ENCODE data around the gene HOXB4. TPM values are rescaled to one million over a fixed set of nuclear protein-coding genes. Genes with fewer than 3 reads are reported as not detected.

Gene HOXB4
- total and polyA plus RNA-seq, 10 of the 15 experiments (the other 5 are each of a cell fraction or from before 2014, with no cell fraction given) = 0.35 to 5.8 (median 3.0) TPM

DNA sequence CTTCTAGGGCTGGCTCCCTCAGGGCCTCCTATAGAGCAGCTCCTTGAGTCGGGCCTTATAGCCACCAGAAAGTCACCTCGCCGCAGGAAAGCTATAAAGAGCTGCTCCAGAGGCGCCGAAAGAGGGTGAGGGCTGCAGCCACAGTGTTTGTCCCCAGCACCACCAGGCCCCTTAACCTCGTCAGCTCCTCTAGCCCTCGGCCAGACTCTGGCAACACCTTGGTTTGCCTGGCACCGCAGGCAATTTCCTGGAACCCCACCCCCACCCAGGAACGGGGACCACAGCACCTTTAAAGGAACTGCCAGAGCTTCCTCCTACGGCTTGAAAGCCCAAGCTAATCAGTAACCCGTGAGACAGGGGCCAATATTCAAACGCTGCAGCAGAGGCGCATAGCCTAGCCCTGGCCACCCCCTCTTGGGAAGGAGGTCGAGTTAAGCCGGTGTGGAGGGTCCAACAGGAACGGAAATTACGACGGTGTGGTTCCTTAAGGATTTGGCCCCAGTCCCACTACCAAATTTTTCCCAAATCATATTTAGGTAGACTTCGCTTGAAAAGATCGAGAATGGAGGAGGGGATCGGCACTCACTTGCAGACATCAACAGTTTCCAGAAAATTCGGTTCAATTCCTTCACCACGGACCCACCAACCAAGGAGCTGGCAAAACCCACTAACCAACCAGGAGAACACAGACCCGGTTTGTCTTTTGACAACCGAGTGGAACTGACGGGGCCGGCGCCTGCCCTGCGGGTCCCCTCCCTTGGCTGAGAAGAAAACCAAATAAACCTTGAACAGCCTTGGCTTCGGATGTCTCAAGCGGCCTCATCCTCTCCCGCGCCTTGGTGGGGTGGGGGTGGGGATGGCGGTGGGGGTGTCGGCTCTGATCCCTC is 23.6 kb upstream of the HOXB4 start:
- intact Hi-C loops (cut with micrococcal nuclease; ENCODE audit: unreplicated experiment) (no loop called here), in situ Hi-C loops (cut with MboI) (no loop called here)
- POLR2A ChIA-PET = interaction anchor here (0.6 to 1.7 kb wide), 5 partner anchors 8 to 488 kb away, joined by 3 to 11 read pairs (median 7); partner anchors contain the start of gene HOXB5
- no peak for FAIRE-seq
- Histone ChIP-seq H3K27me3 (replicated peaks in 1 of 2; ENCODE audit: control insufficient read depth in 2 of 2, insufficient read depth in 2 of 2, low read length in 1 of 2) (peaks cover 16 to 38% of the 10 kb centered on the region in 2 experiments), H4K20me1 (ENCODE audit: control insufficient read depth, insufficient read depth) (no peaks in the 10 kb centered on the region), H2AFZ (ENCODE audit: control insufficient read depth, low read depth, low read length) (no peak overlapping the region), H3K9ac (ENCODE audit: control insufficient read depth, insufficient read depth, low read length) (no peak overlapping the region), H3K79me2 (ENCODE audit: control insufficient read depth, insufficient read depth, low read length) (no peaks in the 10 kb centered on the region), H3K9me3 (replicated peaks; ENCODE audit: control insufficient read depth, insufficient read depth, low read length) (no peaks in the 10 kb centered on the region), H3K27ac (ENCODE audit: control insufficient read depth, insufficient read depth) (no peak overlapping the region), H3K4me2 (ENCODE audit: control insufficient read depth, insufficient read depth) (no peak overlapping the region), H3K36me3 (ENCODE audit: control insufficient read depth in 2 of 2, insufficient read depth in 2 of 2, low read length in 1 of 2) (no peaks in the 10 kb centered on the region), H3K4me3 (no peak overlapping the region), H3K4me1 (ENCODE audit: control insufficient read depth, insufficient read depth, low read length) (peaks cover 6% of the 10 kb centered on the region; the same call in 1 of the 2 replicates)
- 28% methylated on average over 35 of the region's 35 CpGs for WGBS (ENCODE audit: insufficient coverage, insufficient replicate concordance, low lambda C conversion rate, missing lambda C conversion rate)
- SMC1A ChIA-PET (ENCODE audit: uncharacterized antibody, unreplicated experiment) = interaction anchor here (0.9 to 2.3 kb wide), 5 partner anchors 9 to 344 kb away, joined by 3 to 8 read pairs (median 5); partner anchors contain the start of gene HOXB8
- RAD21 ChIA-PET (ENCODE audit: unreplicated experiment) = interaction anchor here (0.6 to 2.1 kb wide), 10 partner anchors 9 to 576 kb away, joined by 3 to 8 read pairs (median 3); partner anchors contain the start of genes HOXB5 and HOXB9
- TF ChIP-seq, protein P1, sequence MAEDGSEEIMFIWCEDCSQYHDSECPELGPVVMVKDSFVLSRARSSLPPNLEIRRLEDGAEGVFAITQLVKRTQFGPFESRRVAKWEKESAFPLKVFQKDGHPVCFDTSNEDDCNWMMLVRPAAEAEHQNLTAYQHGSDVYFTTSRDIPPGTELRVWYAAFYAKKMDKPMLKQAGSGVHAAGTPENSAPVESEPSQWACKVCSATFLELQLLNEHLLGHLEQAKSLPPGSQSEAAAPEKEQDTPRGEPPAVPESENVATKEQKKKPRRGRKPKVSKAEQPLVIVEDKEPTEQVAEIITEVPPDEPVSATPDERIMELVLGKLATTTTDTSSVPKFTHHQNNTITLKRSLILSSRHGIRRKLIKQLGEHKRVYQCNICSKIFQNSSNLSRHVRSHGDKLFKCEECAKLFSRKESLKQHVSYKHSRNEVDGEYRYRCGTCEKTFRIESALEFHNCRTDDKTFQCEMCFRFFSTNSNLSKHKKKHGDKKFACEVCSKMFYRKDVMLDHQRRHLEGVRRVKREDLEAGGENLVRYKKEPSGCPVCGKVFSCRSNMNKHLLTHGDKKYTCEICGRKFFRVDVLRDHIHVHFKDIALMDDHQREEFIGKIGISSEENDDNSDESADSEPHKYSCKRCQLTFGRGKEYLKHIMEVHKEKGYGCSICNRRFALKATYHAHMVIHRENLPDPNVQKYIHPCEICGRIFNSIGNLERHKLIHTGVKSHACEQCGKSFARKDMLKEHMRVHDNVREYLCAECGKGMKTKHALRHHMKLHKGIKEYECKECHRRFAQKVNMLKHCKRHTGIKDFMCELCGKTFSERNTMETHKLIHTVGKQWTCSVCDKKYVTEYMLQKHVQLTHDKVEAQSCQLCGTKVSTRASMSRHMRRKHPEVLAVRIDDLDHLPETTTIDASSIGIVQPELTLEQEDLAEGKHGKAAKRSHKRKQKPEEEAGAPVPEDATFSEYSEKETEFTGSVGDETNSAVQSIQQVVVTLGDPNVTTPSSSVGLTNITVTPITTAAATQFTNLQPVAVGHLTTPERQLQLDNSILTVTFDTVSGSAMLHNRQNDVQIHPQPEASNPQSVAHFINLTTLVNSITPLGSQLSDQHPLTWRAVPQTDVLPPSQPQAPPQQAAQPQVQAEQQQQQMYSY (CRISPR knock-in tag; IDR thresholded peaks at IDR 0.05) = no peak
- TF ChIP-seq PAX5 (IDR thresholded peaks at IDR 0.05; ENCODE audit: borderline replicate concordance, low read depth, low read length) (no peak), POLR2AphosphoS2 (IDR thresholded peaks at IDR 0.05; ENCODE audit: low read depth, low read length) (no peak), NR2C2 (IDR thresholded peaks at IDR 0.05; ENCODE audit: borderline replicate concordance, control insufficient read depth, insufficient read length, low read depth) (no peak), RUNX3 (IDR thresholded peaks at IDR 0.05; ENCODE audit: low read length) (no peak), MTA2 (IDR thresholded peaks at IDR 0.05; ENCODE audit: low read depth) (no peak), ZBED1 (IDR thresholded peaks at IDR 0.05; ENCODE audit: borderline replicate concordance) (no peak), NFXL1 (IDR thresholded peaks at IDR 0.05; ENCODE audit: borderline replicate concordance) (no peak), JUNB (IDR thresholded peaks at IDR 0.05) (no peak), CBX3 (IDR thresholded peaks at IDR 0.05; ENCODE audit: borderline replicate concordance, low read depth) (no peak), NFYB (IDR thresholded peaks at IDR 0.05; ENCODE audit: insufficient read depth, low read depth, low read length) (no peak), MEF2B (IDR thresholded peaks at IDR 0.05; ENCODE audit: partially characterized antibody, poor library complexity, severe bottlenecking) (no peak), ZNF384 (IDR thresholded peaks at IDR 0.05; ENCODE audit: borderline replicate concordance, low read depth, low read length) (no peak), LARP7 (IDR thresholded peaks at IDR 0.05) (no peak)
- TF ChIP-seq, protein P2, sequence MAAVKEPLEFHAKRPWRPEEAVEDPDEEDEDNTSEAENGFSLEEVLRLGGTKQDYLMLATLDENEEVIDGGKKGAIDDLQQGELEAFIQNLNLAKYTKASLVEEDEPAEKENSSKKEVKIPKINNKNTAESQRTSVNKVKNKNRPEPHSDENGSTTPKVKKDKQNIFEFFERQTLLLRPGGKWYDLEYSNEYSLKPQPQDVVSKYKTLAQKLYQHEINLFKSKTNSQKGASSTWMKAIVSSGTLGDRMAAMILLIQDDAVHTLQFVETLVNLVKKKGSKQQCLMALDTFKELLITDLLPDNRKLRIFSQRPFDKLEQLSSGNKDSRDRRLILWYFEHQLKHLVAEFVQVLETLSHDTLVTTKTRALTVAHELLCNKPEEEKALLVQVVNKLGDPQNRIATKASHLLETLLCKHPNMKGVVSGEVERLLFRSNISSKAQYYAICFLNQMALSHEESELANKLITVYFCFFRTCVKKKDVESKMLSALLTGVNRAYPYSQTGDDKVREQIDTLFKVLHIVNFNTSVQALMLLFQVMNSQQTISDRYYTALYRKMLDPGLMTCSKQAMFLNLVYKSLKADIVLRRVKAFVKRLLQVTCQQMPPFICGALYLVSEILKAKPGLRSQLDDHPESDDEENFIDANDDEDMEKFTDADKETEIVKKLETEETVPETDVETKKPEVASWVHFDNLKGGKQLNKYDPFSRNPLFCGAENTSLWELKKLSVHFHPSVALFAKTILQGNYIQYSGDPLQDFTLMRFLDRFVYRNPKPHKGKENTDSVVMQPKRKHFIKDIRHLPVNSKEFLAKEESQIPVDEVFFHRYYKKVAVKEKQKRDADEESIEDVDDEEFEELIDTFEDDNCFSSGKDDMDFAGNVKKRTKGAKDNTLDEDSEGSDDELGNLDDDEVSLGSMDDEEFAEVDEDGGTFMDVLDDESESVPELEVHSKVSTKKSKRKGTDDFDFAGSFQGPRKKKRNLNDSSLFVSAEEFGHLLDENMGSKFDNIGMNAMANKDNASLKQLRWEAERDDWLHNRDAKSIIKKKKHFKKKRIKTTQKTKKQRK (IDR thresholded peaks at IDR 0.05; ENCODE audit: low read depth, low read length) = no peak
- no peak for ATAC-seq
- CTCF ChIA-PET = interaction anchor here (0.6 to 1.9 kb wide), 12 partner anchors 8 to 583 kb away, joined by 3 to 7 read pairs (median 4); partner anchors contain the start of gene HOXB7
- DNase-seq (ENCODE audit: low read depth, low spot score) = no peak
- BruUV-seq (replicated peaks) = no TSS peak

Measured in GM12878 (cell line).